ENCODE data around the gene KIAA0319L.

KIAA0319L gene

DNA sequence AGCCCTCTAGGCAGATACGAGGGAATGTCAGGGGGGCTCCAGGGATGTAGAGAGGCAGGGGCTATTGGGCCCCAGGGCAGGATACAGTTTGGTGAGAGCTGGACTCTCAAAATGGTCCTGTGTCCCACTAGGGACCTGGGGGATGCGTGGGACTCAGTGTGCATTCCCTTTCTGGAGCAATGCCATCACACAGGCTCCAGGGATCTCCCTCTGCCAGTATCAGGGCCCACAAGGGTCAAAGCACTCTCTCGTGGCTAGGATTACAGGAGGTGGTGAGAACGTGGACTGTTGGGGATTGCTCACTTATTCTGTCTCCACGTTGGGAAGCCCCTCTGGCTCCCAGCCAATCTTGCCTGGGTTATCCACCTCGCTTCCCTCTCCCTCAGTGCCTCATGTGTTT, 25.8 kb downstream of the KIAA0319L start:
- H3K9me3 ChIP-seq (ENCODE audit: insufficient read depth, low read length, severe bottlenecking): peaks cover 16% of the 10 kb centered on the region
- ATAC-seq (ENCODE audit: insufficient read depth, low read depth): no peak

DNA sequence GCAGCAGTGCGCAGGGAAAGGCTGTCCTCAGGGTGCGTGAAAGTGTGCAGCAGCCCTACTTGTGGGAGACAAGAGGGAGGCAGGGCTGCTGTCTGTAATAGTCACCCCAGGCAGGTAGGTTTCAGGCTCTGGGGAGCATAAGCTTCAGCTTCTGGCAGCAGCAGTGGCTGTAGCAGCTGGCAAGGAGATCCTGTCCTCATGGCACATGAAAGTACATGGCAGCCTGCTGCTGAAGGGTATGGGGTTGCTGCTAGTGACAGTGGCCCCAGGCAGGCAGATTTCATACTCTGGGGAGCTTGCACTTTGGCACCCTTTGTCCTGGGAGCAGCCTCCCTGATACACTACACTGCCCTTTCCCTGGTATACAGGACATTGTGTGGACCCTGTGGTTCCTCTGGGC, 26.3 kb downstream of the KIAA0319L start:
- Histone ChIP-seq H4K20me1 (ENCODE audit: insufficient read depth, low read length) (no peaks in the 10 kb centered on the region), H3K36me3 (ENCODE audit: insufficient read depth, low read length) (peaks cover 28% of the 10 kb centered on the region), H3K27me3 (ENCODE audit: insufficient read depth, low read length, poor library complexity) (no peaks in the 10 kb centered on the region), H3K9ac (ENCODE audit: low read depth, low read length) (no peak overlapping the region), H3K27ac (ENCODE audit: low read length) (no peak overlapping the region), H3K4me1 (ENCODE audit: insufficient read depth, low read length) (no peaks in the 10 kb centered on the region), H3K9me3 (ENCODE audit: insufficient read depth, low read length, severe bottlenecking) (peaks cover 16% of the 10 kb centered on the region), H2AFZ (ENCODE audit: low read depth, low read length) (no peak overlapping the region), H3K4me2 (ENCODE audit: insufficient read depth, low read length) (no peak overlapping the region), H3K79me2 (ENCODE audit: insufficient read depth, low read length) (peaks cover 14% of the 10 kb centered on the region), H3K4me3 (ENCODE audit: low read depth in 1 of 2, low read length in 2 of 2) (0 out of 4 replicates have a peak overlapping the region, but pooled peaks of 1 of the 2 experiments have one; percentile 17)
- DNase-seq (no peak), ATAC-seq (ENCODE audit: insufficient read depth, low read depth) (no peak)
- TF ChIP-seq, protein P1, sequence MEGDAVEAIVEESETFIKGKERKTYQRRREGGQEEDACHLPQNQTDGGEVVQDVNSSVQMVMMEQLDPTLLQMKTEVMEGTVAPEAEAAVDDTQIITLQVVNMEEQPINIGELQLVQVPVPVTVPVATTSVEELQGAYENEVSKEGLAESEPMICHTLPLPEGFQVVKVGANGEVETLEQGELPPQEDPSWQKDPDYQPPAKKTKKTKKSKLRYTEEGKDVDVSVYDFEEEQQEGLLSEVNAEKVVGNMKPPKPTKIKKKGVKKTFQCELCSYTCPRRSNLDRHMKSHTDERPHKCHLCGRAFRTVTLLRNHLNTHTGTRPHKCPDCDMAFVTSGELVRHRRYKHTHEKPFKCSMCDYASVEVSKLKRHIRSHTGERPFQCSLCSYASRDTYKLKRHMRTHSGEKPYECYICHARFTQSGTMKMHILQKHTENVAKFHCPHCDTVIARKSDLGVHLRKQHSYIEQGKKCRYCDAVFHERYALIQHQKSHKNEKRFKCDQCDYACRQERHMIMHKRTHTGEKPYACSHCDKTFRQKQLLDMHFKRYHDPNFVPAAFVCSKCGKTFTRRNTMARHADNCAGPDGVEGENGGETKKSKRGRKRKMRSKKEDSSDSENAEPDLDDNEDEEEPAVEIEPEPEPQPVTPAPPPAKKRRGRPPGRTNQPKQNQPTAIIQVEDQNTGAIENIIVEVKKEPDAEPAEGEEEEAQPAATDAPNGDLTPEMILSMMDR (IDR thresholded peaks at IDR 0.05; ENCODE audit: borderline replicate concordance, extremely low read depth, low read length, poor library complexity, severe bottlenecking): no peak
- TF ChIP-seq EZH2 (IDR thresholded peaks at IDR 0.05; ENCODE audit: borderline replicate concordance, low read depth, low read length, severe bottlenecking): no peak

More for the DNA sequence above, 25.8 kb downstream of the KIAA0319L start:
- no peak for TF ChIP-seq EZH2 (IDR thresholded peaks at IDR 0.05; ENCODE audit: borderline replicate concordance, low read depth, low read length, severe bottlenecking)
- TF ChIP-seq, protein P1 (IDR thresholded peaks at IDR 0.05; ENCODE audit: borderline replicate concordance, extremely low read depth, low read length, poor library complexity, severe bottlenecking): no peak
- Histone ChIP-seq H3K9ac (ENCODE audit: low read depth, low read length) (no peak overlapping the region), H3K27me3 (ENCODE audit: insufficient read depth, low read length, poor library complexity) (no peaks in the 10 kb centered on the region), H3K4me3 (ENCODE audit: low read depth in 1 of 2, low read length in 2 of 2) (no peak overlapping the region), H3K79me2 (ENCODE audit: insufficient read depth, low read length) (peaks cover 16% of the 10 kb centered on the region), H3K4me1 (ENCODE audit: insufficient read depth, low read length) (no peaks in the 10 kb centered on the region), H2AFZ (ENCODE audit: low read depth, low read length) (no peak overlapping the region), H3K36me3 (ENCODE audit: insufficient read depth, low read length) (peaks cover 28% of the 10 kb centered on the region), H3K4me2 (ENCODE audit: insufficient read depth, low read length) (no peak overlapping the region), H4K20me1 (ENCODE audit: insufficient read depth, low read length) (no peaks in the 10 kb centered on the region), H3K27ac (ENCODE audit: low read length) (no peak overlapping the region)
- DNase-seq: no peak

DNA sequence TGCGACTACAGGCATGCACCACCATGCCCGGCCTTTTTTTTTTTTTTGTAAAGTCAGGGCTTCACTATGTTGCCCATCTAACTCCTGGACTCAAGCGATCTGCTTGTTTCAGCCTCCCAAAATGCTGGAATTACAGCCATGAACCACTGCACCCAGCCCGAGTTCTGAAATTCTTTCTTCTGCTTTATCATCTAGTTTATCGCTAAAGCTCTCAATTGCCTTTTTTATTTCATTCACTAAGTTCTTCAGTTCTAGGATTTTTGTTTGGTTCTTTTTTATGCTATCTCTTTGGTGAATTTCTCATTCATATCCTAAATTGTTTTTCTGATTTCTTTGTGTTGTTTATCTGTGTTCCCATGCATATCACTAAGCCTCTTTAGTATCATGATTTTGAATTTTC, 27.0 kb downstream of the KIAA0319L start:
- H2AFZ ChIP-seq (ENCODE audit: low read depth, low read length): no peak overlapping the region
- DNase-seq (no peak), ATAC-seq (ENCODE audit: insufficient read depth, low read depth) (no peak)
- H3K4me3 ChIP-seq (ENCODE audit: low read depth in 1 of 2, low read length in 2 of 2): no peak overlapping the region
- no peak overlapping the region for H3K4me2 ChIP-seq (ENCODE audit: insufficient read depth, low read length)
- peaks cover 16% of the 10 kb centered on the region for H3K9me3 ChIP-seq (ENCODE audit: insufficient read depth, low read length, severe bottlenecking)
- peaks cover 9% of the 10 kb centered on the region; the same call in 1 of the 2 replicates for H3K79me2 ChIP-seq (ENCODE audit: insufficient read depth, low read length)
- H3K9ac ChIP-seq (ENCODE audit: low read depth, low read length): no peak overlapping the region
- no peaks in the 10 kb centered on the region for H4K20me1 ChIP-seq (ENCODE audit: insufficient read depth, low read length)
- TF ChIP-seq, protein P1 (IDR thresholded peaks at IDR 0.05; ENCODE audit: borderline replicate concordance, extremely low read depth, low read length, poor library complexity, severe bottlenecking): no peak
- no peak for TF ChIP-seq EZH2 (IDR thresholded peaks at IDR 0.05; ENCODE audit: borderline replicate concordance, low read depth, low read length, severe bottlenecking)
- H3K27ac ChIP-seq (ENCODE audit: low read length): no peak overlapping the region
- H3K4me1 ChIP-seq (ENCODE audit: insufficient read depth, low read length): no peaks in the 10 kb centered on the region
- peaks cover 24% of the 10 kb centered on the region for H3K36me3 ChIP-seq (ENCODE audit: insufficient read depth, low read length)
- H3K27me3 ChIP-seq (ENCODE audit: insufficient read depth, low read length, poor library complexity): no peaks in the 10 kb centered on the region

DNA sequence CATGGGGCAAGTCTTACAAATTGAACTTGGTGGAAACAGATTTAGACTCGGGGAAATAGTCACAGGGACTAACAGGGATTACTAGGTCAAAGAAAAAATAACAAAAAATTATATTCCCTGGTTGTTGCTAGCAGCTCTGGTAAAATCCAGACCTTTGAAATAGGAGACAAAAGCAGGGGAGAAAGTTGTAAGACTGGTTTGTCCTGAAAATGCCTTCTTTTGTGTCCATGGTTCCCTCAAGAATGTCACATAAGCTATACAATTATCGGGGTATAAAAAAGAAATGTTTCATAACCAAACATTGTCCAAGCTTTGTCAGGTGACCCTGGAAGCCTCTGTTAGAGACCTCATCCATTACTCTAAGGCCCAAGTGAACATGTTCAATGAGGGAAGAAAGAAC, 33.1 kb downstream of the KIAA0319L start:
- no peak for ATAC-seq (ENCODE audit: insufficient read depth, low read depth)
- TF ChIP-seq, protein P1 (IDR thresholded peaks at IDR 0.05; ENCODE audit: borderline replicate concordance, extremely low read depth, low read length, poor library complexity, severe bottlenecking): no peak
- no peak for TF ChIP-seq EZH2 (IDR thresholded peaks at IDR 0.05; ENCODE audit: borderline replicate concordance, low read depth, low read length, severe bottlenecking)
- H3K4me2 ChIP-seq (ENCODE audit: insufficient read depth, low read length): no peak overlapping the region

More for the DNA sequence above, 33.1 kb downstream of the KIAA0319L start:
- no peaks in the 10 kb centered on the region for H3K27me3 ChIP-seq (ENCODE audit: insufficient read depth, low read length, poor library complexity)
- H3K4me1 ChIP-seq (ENCODE audit: insufficient read depth, low read length): no peaks in the 10 kb centered on the region
- no peaks in the 10 kb centered on the region for H3K36me3 ChIP-seq (ENCODE audit: insufficient read depth, low read length)
- no peaks in the 10 kb centered on the region for H3K9me3 ChIP-seq (ENCODE audit: insufficient read depth, low read length, severe bottlenecking)
- H3K27ac ChIP-seq (ENCODE audit: low read length): no peak overlapping the region
- H4K20me1 ChIP-seq (ENCODE audit: insufficient read depth, low read length): no peaks in the 10 kb centered on the region
- DNase-seq: no peak
- no peak overlapping the region for H3K4me3 ChIP-seq (ENCODE audit: low read depth in 1 of 2, low read length in 2 of 2)
- H2AFZ ChIP-seq (ENCODE audit: low read depth, low read length): no peak overlapping the region
- H3K9ac ChIP-seq (ENCODE audit: low read depth, low read length): no peak overlapping the region
- no peaks in the 10 kb centered on the region for H3K79me2 ChIP-seq (ENCODE audit: insufficient read depth, low read length)
